HUES6 (cell line): ENCODE data around the gene MIPOL1.
A peak's percentile ranks its signal among the peaks of the same experiment; 100 is the strongest.

Experiments used
- H3K27ac ChIP-seq: 2 replicates; pipeline ENCODE4 v1.7.0; 2013; ENCODE audit warnings: low read depth, mild to moderate bottlenecking, low read length, inconsistent platforms
- H3K27me3 ChIP-seq: 2 replicates; pipeline ENCODE4 v1.6.1; 2013; ENCODE audit warnings: low read length; ENCODE audit not compliant: control insufficient read depth, insufficient read depth
- H3K36me3 ChIP-seq: 2 replicates; pipeline ENCODE4 v1.6.1; 2013; ENCODE audit warnings: low read length; ENCODE audit not compliant: control insufficient read depth, insufficient read depth
- H3K4me1 ChIP-seq: 2 replicates; pipeline ENCODE4 v1.6.1; 2013; ENCODE audit warnings: low read length; ENCODE audit not compliant: control insufficient read depth, insufficient read depth
- H3K4me3 ChIP-seq: 2 replicates; pipeline ENCODE4 v1.5.1; 2013; ENCODE audit warnings: low read depth, low read length
- H3K9ac ChIP-seq: one replicate; pipeline ENCODE4 v1.6.1; 2013; ENCODE audit warnings: mild to moderate bottlenecking, low read length
- H3K9me3 ChIP-seq: 2 replicates; pipeline ENCODE4 v1.6.1; 2013; ENCODE audit warnings: low read depth, low read length; ENCODE audit not compliant: control insufficient read depth, insufficient read depth

MIPOL1 gene

DNA sequence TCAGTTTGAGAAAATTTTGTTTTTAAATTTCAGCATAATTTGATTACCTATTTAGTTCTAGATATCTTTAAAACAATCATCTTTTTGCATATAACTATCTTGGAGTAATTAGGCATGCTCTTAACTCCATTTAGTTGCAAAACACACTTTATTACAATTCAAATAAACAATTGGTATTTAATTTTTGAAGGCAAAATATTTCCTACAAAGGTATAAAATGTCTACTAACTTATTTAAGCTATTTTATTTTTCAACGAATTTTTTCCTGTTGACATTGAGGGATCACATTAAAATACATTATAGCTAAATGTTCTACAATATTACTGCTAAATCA, 389.0 kb downstream of the MIPOL1 start:
- no peak overlapping the region for H3K27ac ChIP-seq
- H3K9me3 ChIP-seq, result no peaks in the 10 kb centered on the region
- H3K4me3 ChIP-seq, result no peak overlapping the region
- H3K4me1 ChIP-seq, result peaks cover 49% of the 10 kb centered on the region
- no peak overlapping the region for H3K9ac ChIP-seq
- peaks cover 100% of the 10 kb centered on the region for H3K27me3 ChIP-seq
- no peaks in the 10 kb centered on the region for H3K36me3 ChIP-seq

- Histone ChIP-seq H3K27me3 (peaks cover 100% of the 10 kb centered on the region), H3K9me3 (no peaks in the 10 kb centered on the region), H3K36me3 (no peaks in the 10 kb centered on the region), H3K27ac (no peak overlapping the region), H3K4me3 (peak overlapping the region; percentile 62), H3K4me1 (peaks cover 49% of the 10 kb centered on the region), H3K9ac (no peak overlapping the region)
Measured at GRCh38 chr14:37587131-37587803, 389.5 kb downstream of the MIPOL1 start.

GRCh38 chr14:37587881-37588666, 390.3 kb downstream of the MIPOL1 start:
- Histone ChIP-seq H3K27me3 (peaks cover 100% of the 10 kb centered on the region), H3K4me1 (peaks cover 49% of the 10 kb centered on the region), H3K27ac (no peak overlapping the region)

GRCh38 chr14:37588667-37588955, 390.9 kb downstream of the MIPOL1 start:
- Histone ChIP-seq H3K27me3 (peaks cover 100% of the 10 kb centered on the region), H3K9ac (peak overlapping the region; percentile 19), H3K4me3 (peak overlapping the region; percentile 62), H3K36me3 (no peaks in the 10 kb centered on the region), H3K4me1 (peaks cover 45% of the 10 kb centered on the region), H3K9me3 (no peaks in the 10 kb centered on the region), H3K27ac (no peak overlapping the region)

More at GRCh38 chr14:37587881-37588666, 390.3 kb downstream of the MIPOL1 start:
- peak overlapping the region; percentile 48 for H3K9ac ChIP-seq
- H3K4me3 ChIP-seq, result peak overlapping the region; percentile 62
- H3K9me3 ChIP-seq, result no peaks in the 10 kb centered on the region
- H3K36me3 ChIP-seq, result no peaks in the 10 kb centered on the region

DNA sequence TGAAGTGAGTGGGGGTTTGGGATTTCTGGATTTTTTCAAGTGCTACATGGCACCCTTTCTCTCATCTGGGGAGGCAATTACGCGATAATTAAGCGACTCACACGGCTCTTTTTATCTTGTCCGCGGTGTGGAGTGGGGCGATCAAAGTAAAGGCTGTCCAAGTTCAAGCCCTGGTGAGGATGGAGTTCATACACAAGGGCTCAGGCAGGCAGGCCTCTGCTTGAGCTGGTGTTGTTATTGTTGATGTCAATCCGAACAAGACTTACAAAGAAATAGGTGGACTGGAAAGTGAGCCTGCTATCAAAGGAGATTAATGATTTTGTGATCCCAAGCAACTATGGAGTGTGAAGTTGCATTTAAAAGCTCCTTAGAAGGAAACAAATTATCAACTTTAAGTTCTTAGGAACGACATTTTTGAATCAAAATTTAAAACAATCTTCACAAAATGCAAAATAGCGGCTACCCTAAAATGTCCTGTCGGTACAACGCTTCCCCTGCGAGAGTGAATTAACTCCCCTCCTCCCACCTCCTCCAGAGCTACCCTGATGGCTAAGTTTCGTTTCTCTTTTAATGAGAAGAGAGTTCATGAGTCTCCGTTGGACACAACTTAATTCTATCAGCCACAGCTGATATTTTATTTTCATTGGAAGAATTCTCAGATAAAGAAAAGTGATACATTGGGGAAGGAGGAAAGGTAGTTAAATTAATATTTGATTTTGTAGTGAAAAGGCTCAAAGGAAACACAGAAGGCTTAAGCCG, 391.4 kb downstream of the MIPOL1 start:
- no peaks in the 10 kb centered on the region for H3K9me3 ChIP-seq
- H3K4me1 ChIP-seq, result peaks cover 42% of the 10 kb centered on the region
- no peaks in the 10 kb centered on the region for H3K36me3 ChIP-seq
- H3K27ac ChIP-seq, result no peak overlapping the region
- H3K27me3 ChIP-seq, result peaks cover 100% of the 10 kb centered on the region
- peak overlapping the region; percentile 62 for H3K4me3 ChIP-seq
- no peak overlapping the region for H3K9ac ChIP-seq

GRCh38 chr14:37589715-37590427, 392.1 kb downstream of the MIPOL1 start:
- Histone ChIP-seq H3K4me3 (no peak overlapping the region), H3K27me3 (peaks cover 100% of the 10 kb centered on the region), H3K27ac (no peak overlapping the region), H3K4me1 (peaks cover 34% of the 10 kb centered on the region), H3K9me3 (no peaks in the 10 kb centered on the region), H3K36me3 (no peaks in the 10 kb centered on the region), H3K9ac (no peak overlapping the region)

DNA sequence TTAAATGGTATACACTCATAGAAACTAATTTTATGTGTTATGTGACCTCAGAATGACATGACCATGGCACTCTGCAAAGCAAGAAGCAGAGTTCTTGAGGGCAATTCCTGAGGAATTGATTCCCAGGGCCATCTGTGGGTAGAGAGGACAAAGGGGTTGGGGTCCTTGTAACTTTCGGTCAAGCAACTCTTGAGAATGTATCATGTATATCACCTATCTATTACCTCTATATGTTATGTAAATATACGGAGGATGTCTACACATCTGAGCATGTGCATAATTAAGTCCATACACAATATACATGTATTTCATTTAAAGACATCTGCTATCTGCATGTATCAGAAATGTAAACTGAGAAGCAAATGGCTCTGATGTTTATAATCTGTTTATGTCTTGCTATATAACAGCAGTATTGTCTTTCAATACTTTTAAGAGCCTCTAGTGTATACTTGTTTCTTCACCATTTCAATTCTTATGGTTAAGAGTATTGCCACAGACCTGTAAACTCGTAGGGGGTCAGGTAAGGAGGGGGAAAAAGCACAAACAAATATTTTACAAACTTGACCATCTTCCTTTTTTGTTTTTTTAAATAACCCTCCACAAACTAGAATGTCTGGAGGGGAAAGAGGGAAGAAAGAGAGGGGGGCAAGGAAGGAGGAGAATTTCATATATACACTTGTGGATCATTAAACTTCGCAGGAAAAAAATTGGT, 392.8 kb downstream of the MIPOL1 start:
- Histone ChIP-seq H3K4me3 (no peak overlapping the region), H3K4me1 (peaks cover 29% of the 10 kb centered on the region), H3K36me3 (no peaks in the 10 kb centered on the region), H3K27ac (no peak overlapping the region), H3K9ac (no peak overlapping the region), H3K27me3 (peaks cover 100% of the 10 kb centered on the region), H3K9me3 (no peaks in the 10 kb centered on the region)

DNA sequence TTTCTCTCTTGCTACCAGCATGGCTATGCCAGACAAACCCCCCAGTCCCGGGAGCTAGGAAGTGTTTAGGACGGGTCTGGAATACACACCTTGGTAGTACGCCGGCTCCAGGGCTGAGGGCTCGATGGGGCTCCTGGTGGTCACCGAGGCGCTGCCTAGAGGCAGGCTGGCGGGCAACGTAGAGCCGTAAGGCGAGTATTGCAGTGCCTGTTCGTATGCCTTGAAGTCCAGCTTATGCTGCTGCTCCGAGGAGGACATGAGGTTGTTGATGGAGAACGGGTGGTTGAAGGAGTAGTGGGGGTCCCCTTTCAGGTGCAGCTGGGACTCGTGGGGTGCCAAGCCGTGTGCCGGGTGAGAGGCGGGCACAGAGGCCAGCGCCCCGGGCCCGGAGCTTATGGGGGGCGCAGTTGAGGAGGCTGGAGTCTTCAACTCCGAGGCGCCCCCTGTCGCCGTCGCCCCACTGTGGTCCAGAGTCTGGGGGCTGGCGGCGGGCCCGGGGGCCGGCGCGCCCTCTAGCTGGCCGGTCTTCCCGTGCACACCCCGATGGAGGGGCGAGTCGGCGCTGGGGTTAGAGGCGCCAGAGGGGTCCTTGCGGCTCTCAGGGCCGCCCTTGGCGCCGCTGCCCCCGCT, 393.7 kb downstream of the MIPOL1 start:
- no peak overlapping the region for H3K27ac ChIP-seq
- H3K4me1 ChIP-seq, result peaks cover 23% of the 10 kb centered on the region
- H3K27me3 ChIP-seq, result peaks cover 100% of the 10 kb centered on the region
- H3K36me3 ChIP-seq, result no peaks in the 10 kb centered on the region
- H3K9ac ChIP-seq, result no peak overlapping the region
- H3K4me3 ChIP-seq, result peak overlapping the region; percentile 40
- H3K9me3 ChIP-seq, result no peaks in the 10 kb centered on the region

- Histone ChIP-seq H3K36me3 (no peaks in the 10 kb centered on the region), H3K27ac (no peak overlapping the region), H3K4me3 (peak overlapping the region; percentile 40), H3K9me3 (no peaks in the 10 kb centered on the region), H3K9ac (no peak overlapping the region), H3K4me1 (peaks cover 23% of the 10 kb centered on the region), H3K27me3 (peaks cover 100% of the 10 kb centered on the region)
Measured at GRCh38 chr14:37591941-37592481, 394.3 kb downstream of the MIPOL1 start.
